Stimulated activated CD8-positive, alpha-beta memory T cell treated with anti-CD3 and anti-CD28 coated beads, Interleukin-15, amount 100 ng/mL, for 1 hour (primary cell): ENCODE results near the gene NME7.
"Not testable (repeated sequence)": the region's sequence is repeated elsewhere in the genome, so short reads cannot be mapped to it uniquely, and the experiment has no call there.

Source experiments
- DNase-seq: peaks from one replicate; pipeline ENCODE4 v3.0.0-alpha.2; 2020; ENCODE audit warnings: low read depth

NME7 gene

GRCh38 chr1:169367686-169368405 is at the start of gene NME7, which contains the start of gene BLZF1:
NME7 (minus strand) TSS chr1:169367797; CDS start chr1:169367710, 87 bp downstream.
BLZF1 (plus strand) TSS chr1:169368195; CDS start chr1:169369523, 1,328 bp downstream.
- peak; percentile 97 for DNase-seq

DNA sequence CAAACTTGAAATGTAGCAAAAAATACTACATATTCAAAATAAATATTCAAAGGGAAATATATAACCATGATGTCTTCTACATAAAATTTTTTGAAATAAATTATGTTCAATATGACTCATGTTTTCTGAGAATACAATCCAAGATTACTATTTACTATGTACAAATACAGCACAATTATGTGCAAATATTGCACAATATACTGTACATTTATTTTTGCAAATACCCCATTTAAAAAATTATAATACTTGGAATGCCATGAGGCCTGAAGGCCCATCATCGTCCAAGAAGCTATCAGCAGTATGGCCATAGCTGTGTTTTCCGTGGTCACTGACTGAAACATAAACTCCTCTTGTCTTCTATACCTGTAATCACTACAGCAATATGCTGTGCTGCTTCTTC is 47.4 kb upstream of the NME7 start:
- DNase-seq, result no peak

DNA sequence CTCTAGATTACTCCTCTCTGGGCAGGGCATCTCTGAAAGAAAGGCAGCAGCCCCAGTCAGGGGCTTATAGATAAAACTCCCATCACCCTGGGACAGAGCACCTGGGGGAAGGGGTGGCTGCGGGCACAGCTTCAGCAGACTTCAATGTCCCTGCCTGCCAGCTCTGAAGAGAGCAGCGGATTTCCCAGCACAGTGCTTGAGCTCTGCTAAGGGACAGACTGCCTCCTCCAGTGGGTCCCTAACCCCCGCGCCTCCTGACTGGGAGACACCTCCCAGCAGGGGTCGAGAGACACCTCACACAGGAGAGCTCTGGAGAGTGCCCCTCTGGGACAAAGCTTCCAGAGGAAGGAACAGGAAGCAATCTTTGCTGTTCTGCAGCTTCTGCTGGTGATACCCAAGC is 40.7 kb upstream of the NME7 start:
- not testable (repeated sequence) for DNase-seq

GRCh38 chr1:169402578-169402977 is 35.0 kb upstream of the NME7 start:
- not testable (repeated sequence) for DNase-seq

DNA sequence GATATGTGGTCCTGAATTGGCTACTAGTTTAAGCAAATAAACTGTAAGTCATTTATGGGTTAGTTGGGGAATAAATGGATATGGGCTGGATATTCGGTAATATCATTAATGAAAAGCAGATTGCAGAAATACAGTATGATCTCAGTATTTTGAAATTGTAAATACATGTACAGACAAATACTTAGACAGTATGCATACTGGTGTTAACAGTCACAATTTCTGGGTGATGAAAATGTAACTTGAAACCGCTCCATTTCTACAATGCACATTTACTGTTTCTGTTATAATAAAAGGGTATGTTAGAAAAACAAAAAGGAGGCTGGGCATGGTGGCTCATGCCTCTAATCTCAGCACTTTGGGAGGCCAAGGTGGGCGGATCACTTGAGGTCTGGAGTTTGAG is 28.4 kb upstream of the NME7 start:
- no peak for DNase-seq

- no peak for DNase-seq
These were observed 24.8 kb upstream of the NME7 start for GRCh38 chr1:169392406-169392805.

DNA sequence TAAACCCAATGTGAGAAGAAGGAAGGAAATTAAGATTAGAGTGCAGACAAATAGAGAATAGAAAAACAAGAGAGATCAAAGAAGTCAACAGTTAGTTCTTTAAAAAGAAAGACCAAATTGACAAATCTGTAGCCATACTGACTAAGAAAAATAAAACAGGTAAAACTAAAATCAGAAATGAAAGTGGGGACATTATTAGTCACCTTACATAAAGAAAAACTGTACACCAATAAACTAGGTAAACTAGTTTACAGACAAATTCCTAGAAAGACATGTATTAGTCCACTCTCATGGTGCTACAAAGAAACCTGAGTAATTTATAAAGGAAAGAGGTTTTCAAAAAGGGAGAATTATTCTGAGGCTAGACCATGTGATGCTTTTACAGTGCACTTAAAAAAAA is 22.7 kb upstream of the NME7 start:
- no peak for DNase-seq

DNA sequence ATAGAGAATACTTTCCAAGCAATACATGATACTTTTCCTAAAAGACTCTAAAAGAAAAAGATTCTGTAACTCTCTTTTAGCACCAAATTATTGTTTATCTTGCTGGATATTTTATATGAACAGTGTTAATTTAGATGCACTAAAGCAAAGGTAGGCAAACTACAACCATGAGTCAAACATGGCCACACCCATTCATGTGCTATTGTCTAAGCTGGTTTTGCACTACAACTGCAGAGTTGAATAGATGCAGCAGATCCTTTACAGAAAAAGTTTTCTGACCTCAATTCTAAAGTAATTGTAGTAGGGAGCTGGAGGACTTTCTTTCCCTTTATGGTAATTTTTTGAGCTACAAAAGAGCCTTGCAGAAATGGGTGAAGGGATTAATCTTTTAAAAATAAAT is 19.8 kb upstream of the NME7 start:
- DNase-seq, result no peak

- DNase-seq, result no peak
These were observed 15.9 kb upstream of the NME7 start for GRCh38 chr1:169383449-169383848.

- no peak for DNase-seq
These were observed 13.6 kb upstream of the NME7 start for GRCh38 chr1:169381162-169381561.

DNA sequence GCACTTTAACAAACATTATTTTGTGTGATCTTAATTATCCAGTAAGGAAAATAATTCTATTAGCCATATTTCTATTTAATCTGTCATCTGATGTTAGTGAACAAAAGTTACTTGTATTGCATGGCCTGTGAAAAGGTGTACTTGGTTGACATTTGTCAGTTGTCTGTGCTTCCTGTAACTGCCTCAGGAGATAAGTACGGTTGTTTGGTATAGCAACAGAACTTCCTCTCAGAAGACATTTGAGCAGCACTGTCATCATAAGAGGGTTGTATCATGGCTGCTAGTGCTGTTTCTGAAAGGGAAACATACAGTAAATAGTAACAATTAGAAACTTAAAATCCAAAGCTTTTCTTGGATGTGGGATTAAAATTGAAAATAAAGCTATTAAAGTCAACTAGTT is 3.8 kb upstream of the NME7 start:
- no peak for DNase-seq

- DNase-seq, result peak; percentile 2
These were observed 791 bp upstream of the NME7 start for GRCh38 chr1:169368406-169368769.

DNA sequence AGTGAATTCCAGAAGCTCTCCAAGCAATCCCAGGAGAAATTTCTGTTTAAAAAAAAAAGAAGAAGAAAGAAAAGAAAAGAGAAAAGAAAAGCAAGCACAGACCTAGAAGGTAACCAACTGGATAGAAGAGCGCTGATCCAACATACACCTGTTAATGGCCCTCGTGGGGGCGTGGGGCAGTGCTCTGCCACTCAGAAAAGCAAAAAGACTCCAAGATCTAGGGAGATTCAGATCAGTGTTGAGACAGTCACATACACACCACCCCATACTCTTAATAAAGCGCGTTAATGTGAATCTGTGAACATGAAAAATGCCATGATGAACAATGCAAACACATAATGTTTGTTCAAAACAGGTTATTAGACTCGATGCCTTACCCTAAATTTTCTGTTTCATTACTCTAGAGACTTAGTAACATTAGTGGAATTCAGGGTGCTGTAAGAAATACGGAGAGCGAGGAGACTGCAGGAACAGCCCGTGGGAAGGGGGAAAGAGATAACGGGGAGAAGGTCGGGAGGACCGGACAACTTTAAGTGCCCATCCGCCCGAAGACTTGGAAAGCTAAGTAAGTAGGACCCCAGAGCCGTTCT is 406 bp downstream of the NME7 start:
- no peak for DNase-seq

- DNase-seq, result no peak
These were observed 2.6 kb downstream of the NME7 start for GRCh38 chr1:169364948-169365347.

DNA sequence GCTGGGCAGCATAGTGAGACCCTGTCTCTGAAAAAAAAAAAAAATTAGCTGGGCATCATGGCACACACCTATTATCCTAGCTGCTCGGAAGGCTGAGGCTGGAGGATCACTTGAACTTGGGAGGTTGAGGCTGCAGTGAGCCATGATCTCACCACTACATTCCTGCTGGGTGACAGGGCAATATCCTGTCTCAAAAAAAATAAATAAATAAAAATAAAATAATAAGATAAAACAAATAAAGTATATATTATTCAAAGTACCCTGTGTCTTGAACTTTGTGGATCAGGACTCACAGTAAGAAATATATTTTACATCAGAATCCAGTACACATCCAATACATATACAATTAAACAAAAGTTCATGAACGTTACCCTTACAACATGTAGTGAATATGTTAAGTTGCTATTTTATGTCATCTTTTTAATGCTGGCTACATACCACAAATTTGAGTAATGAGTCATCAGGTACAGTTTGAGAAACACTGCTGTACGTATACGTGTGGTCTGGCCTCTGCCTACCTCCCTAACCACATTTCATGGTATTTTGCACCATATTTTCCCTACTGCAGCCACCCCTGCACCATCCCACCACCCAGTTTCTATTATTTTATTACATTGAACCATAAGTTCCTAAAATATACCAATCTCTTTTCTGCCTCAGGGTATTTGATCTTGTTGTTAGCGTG is 4.4 kb downstream of the NME7 start:
- no peak for DNase-seq

- no peak for DNase-seq
These were observed 6.3 kb downstream of the NME7 start for GRCh38 chr1:169361281-169361680.

DNA sequence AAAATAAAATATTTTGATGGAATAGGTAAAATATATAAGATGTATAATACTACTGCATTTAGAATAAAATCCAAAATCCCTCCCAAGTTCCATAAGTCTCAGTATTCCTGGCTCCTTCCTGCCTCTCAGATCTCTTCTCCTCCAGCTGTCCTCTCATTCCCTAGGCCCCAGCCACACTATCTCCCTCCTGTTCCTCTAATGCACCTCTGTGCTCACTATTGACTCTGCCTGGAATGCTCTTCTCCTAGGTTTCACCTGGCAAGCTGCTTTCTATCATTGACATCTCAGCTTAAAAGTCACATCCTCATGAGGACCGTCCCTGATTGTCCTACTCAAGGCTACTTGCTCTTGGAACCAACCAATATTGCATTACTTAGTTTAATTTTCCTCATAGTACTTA is 7.2 kb downstream of the NME7 start:
- no peak for DNase-seq

GRCh38 chr1:169348383-169349036 is 19.1 kb downstream of the NME7 start:
- DNase-seq, result no peak

DNA sequence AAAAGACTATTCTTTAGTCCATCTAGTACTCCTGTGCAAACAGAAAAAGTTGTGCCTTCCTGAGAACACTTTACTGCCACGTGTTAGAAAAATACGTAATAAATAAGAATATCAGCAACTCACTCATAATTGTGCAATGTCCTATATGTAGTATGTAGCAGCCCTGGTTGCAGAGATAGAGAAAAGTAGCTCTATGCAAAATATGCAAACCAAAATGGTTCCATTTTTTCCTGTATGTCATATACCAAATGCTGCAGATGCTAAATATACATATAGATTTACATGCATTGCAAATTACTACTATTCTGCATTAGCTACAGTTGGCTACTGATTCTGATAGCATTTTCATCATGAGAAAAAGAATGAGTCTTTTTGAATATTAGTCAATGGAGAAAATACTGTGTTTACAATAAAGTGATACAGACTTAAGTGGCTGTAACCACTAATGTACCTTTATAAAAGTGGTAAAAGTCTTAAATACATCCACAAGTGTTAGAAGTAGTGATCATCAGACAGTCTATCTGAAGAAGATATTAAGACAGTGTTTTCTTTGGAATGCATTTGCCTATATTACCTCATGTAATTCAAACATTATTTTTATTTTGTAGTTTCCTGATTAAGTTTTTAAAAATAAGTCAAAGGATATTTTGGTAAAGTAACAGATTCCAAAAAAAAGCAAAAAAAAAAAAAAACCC is 19.8 kb downstream of the NME7 start:
- DNase-seq, result no peak

DNA sequence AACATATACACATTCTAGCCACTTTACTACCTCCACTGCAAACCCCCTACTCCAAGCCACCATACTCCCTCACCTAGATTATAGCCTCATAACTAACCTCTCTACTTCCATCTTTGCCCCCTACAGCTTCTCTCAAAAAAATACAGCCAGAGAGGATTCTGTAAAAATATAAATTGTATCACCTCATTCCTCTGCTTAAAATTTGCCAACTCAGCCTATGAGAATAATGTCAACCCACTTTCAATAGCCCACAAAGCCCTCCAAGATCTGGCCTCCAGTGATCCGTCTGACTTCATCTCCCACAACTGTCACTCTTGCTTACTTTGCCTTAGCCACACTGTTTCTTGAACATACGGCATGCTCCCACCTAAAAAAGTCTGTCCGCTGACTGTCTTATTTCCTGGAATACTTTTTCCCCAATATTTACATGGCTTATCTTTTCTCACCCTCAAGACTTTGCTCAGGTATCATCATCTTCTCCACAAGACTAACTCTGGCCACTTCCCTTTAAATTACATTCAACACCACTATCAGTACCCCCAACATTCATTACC is 21.5 kb downstream of the NME7 start:
- no peak for DNase-seq

DNA sequence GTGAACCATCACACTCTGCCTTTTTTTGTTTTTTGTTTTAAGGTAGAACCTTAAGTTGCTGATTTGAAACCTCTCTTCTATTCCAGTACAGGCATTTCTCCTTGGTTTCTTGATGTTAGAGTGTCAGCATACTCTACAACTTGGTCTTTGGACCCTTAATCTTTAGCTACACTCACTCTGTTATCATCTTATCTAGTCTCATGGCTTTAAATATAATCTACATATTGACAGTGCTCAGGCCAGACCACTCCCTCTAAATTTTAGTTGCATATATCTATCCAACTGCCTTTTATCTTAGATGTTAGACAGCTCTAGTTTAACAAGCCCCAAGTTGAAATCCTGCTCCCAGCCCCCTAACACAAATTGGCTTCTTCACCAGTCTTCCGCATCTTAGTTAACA is 22.1 kb downstream of the NME7 start:
- no peak for DNase-seq

GRCh38 chr1:169342096-169342495 is 25.5 kb downstream of the NME7 start:
- DNase-seq, result not testable (repeated sequence)
